GM12878 (cell line): ENCODE measurements around the gene COL6A3. TPM values are rescaled to one million over a fixed set of nuclear protein-coding genes. Genes with fewer than 3 reads are reported as not detected.

Experiments used
- ATAC-seq: fragments of 200-7000 bp; cut with Tn5 transposase; 3 replicates; pipeline ENCODE4 v1.9.1; 2020; ENCODE audit warnings: mild to moderate bottlenecking, moderate library complexity
- BruUV-seq: library from RNA; stranded (reverse); fragments of 400-500 nt; replicated peaks from 2 replicates; lab custom pipeline; 2021; lab: Mats Ljungman, UMichigan
- CTCF ChIA-PET: fragments of 300-600 bp; sonication (Branson Sonifier 250); formaldehyde crosslinking; extraction: SDS; loops from one replicate; lab custom pipeline; 2021; ENCODE audit warnings: inconsistent platforms; lab: Yijun Ruan, JAX
- POLR2A ChIA-PET: fragments of 350-600 bp; formaldehyde crosslinking; extraction: SDS; loops from one replicate; lab custom pipeline; 2021; ENCODE audit warnings: inconsistent platforms; lab: Charles Lee
- RAD21 ChIA-PET: fragments of 300-600 bp; sonication (Branson Sonifier 250); formaldehyde crosslinking; loops from one replicate; lab custom pipeline; 2023; ENCODE audit warnings: antibody characterized with exemption; ENCODE audit not compliant: unreplicated experiment; lab: Charles Lee
- SMC1A ChIA-PET: fragments of 300-600 bp; sonication (Branson Sonifier 250); formaldehyde crosslinking; loops from one replicate; lab custom pipeline; 2023; ENCODE audit not compliant: unreplicated experiment, uncharacterized antibody; lab: Charles Lee
- DNase-seq: peaks from one replicate; pipeline ENCODE4 v3.0.0-alpha.2; 2011; ENCODE audit warnings: low read depth, low spot score
- FAIRE-seq: peaks from 3 replicates; lab custom pipeline; 2011; peaks lifted over from hg19 to GRCh38; lab: Jason Lieb, UNC
- H2AFZ ChIP-seq: 2 replicates; pipeline ENCODE4 v1.6.0; 2011; ENCODE audit warnings: low read depth, low read length, control low read depth; ENCODE audit not compliant: control insufficient read depth
- H3K27ac ChIP-seq: 2 replicates; pipeline ENCODE4 v1.5.1; 2011; ENCODE audit warnings: control low read depth; ENCODE audit not compliant: control insufficient read depth, insufficient read depth
- H3K27me3 ChIP-seq, 2 experiments: replicated peaks in 1 of 2; 2 replicates each; pipeline versions ENCODE4 v1.6.0 to v1.6.1; 2011; ENCODE audit warnings: low read length in 1 of 2; ENCODE audit not compliant: control insufficient read depth in 2 of 2, insufficient read depth in 2 of 2
- H3K36me3 ChIP-seq, 2 experiments: 2 replicates each; pipeline ENCODE4 v1.5.1; 2011; ENCODE audit warnings: low read length in 1 of 2; ENCODE audit not compliant: control insufficient read depth in 2 of 2, insufficient read depth in 2 of 2
- H3K4me1 ChIP-seq: 2 replicates; pipeline ENCODE4 v1.6.1; 2011; ENCODE audit warnings: mild to moderate bottlenecking, low read length, moderate library complexity, mixed read lengths; ENCODE audit not compliant: control insufficient read depth, insufficient read depth
- H3K4me2 ChIP-seq: 2 replicates; pipeline ENCODE4 v1.6.0; 2011; ENCODE audit warnings: control low read depth; ENCODE audit not compliant: control insufficient read depth, insufficient read depth
- H3K4me3 ChIP-seq: fragments of 200-600 bp; sonication (generic); 2 replicates; pipeline ENCODE4 v1.5.1; 2016
- H3K79me2 ChIP-seq: 2 replicates; pipeline ENCODE4 v1.6.0; 2011; ENCODE audit warnings: low read length; ENCODE audit not compliant: control insufficient read depth, insufficient read depth
- H3K9ac ChIP-seq: 2 replicates; pipeline ENCODE4 v1.8.0; 2011; ENCODE audit warnings: low read length, control low read depth, mixed read lengths; ENCODE audit not compliant: control insufficient read depth, insufficient read depth
- H3K9me3 ChIP-seq: replicated peaks from 3 replicates; pipeline ENCODE4 v1.5.1; 2011; ENCODE audit warnings: mild to moderate bottlenecking, low read length; ENCODE audit not compliant: control insufficient read depth, insufficient read depth
- H4K20me1 ChIP-seq: 2 replicates; pipeline ENCODE4 v1.6.0; 2011; ENCODE audit not compliant: control insufficient read depth, insufficient read depth
- BHLHE40 ChIP-seq, 2 experiments: fragments of 450-650 bp in 1 of 2; IDR thresholded peaks; 2 replicates each; pipeline ENCODE4 v1.6.1; 2011 to 2017; ENCODE audit warnings: low read depth in 2 of 2, borderline replicate concordance in 1 of 2, improper control_type of control experiment in 1 of 2, low read length in 1 of 2, mild to moderate bottlenecking in 1 of 2
- MTA2 ChIP-seq: fragments of 450-650 bp; IDR thresholded peaks from 2 replicates; pipeline ENCODE4 v1.6.1; 2016; ENCODE audit warnings: low read depth, mild to moderate bottlenecking, moderate library complexity
- PAX5 ChIP-seq: IDR thresholded peaks from 2 replicates; pipeline ENCODE4 v1.6.1; 2011; ENCODE audit warnings: low read depth, low read length, borderline replicate concordance
- RBBP5 ChIP-seq: fragments of 200-600 bp; sonication (generic); conservative IDR thresholded peaks from 2 replicates; pipeline ENCODE4 v1.6.1; 2016
- WGBS: methylation state at CpG from one replicate; pipeline ENCODE4 v1.1.6; 2016; ENCODE audit warnings: low lambda C conversion rate; ENCODE audit not compliant: insufficient replicate concordance, insufficient coverage; ENCODE audit errors: missing lambda C conversion rate; 5-methylcytosine and 5-hydroxymethylcytosine counted together
- in situ Hi-C: fragments of 300-500 bp; cut with MboI; formaldehyde crosslinking; loops from 9 replicates; pipeline ENCODE4 v1.14.3; 2018; ENCODE audit warnings: mixed read lengths
- intact Hi-C: fragments of 100-400 bp; cut with micrococcal nuclease; formaldehyde crosslinking; loops from one replicate; pipeline ENCODE4 v1.14.2; 2022; ENCODE audit not compliant: unreplicated experiment
- polyA plus RNA-seq, 11 experiments: library from polyadenylated mRNA; depleted of rRNA in 4 of 11; unstranded in 6 of 11; stranded (reverse) in 5 of 11; fragments of >200 nt; fragmentation: Nextera tagmentation in 4 of 11; fragmentation: Illumina TruSeq in 1 of 11; extraction: Ambion mirVana in 4 of 11; extraction: Trizol in 1 of 11; gene quantifications; 1 replicate in 1 of 11; 2 replicates in 10 of 11; pipeline versions ENCODE4 v1.2.1 to v1.2.3, GENCODE V29; 2011 to 2016; ENCODE audit warnings: inconsistent platforms in 2 of 11, missing spikeins in 2 of 11, low read depth in 1 of 11
- total RNA-seq, 4 experiments: library from RNA; depleted of rRNA in 3 of 4; stranded (reverse); fragments of >200 nt in 3 of 4; fragmentation: Illumina TruSeq in 1 of 4; extraction: Trizol in 1 of 4; gene quantifications; 2 replicates each; pipeline versions ENCODE4 v1.2.1 to v1.2.3, GENCODE V29; 2013 to 2021
- TF ChIP-seq, protein P1 (sequence below): IDR thresholded peaks from 2 replicates; pipeline ENCODE4 v1.6.1; 2011; ENCODE audit warnings: mild to moderate bottlenecking, low read depth, low read length, moderate library complexity; ENCODE audit not compliant: insufficient replicate concordance
- TF ChIP-seq, protein P2 (sequence below): fragments of 450-650 bp; IDR thresholded peaks from 2 replicates; pipeline ENCODE4 v1.6.1; 2016; ENCODE audit warnings: mild to moderate bottlenecking
- TF ChIP-seq, protein P3 (sequence below): fragments of 450-650 bp; IDR thresholded peaks from 2 replicates; pipeline ENCODE4 v1.6.1; 2017; ENCODE audit warnings: mild to moderate bottlenecking, moderate library complexity

Gene COL6A3
- total and polyA plus RNA-seq, 10 of the 15 experiments (the other 5 are each of a cell fraction or from before 2014, with no cell fraction given) = 0.01 to 0.51 (median 0.09) TPM; not detected in 4

DNA sequence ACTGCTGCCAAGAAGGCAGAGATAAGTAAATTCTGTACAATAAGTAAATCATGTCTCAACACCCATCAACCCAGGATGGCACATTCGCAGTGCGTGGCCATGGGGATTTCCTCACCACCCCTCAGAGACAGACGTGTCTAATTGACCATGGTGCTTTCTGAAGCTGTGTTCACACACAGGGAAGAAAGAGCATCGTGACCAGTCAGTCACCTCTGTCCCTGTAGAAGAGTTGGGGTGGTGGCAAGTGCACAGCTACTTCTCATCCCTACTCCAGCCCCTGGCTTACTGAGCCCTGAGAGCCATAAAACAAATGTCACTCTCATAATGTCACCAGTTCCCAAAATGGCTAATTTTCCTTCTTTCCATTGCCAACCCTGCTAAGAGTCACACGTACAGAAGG lies 41.8 kb upstream of the COL6A3 start:
- CTCF ChIA-PET = interaction anchor here (1.5 kb wide), 1 partner anchor 34 kb away, joined by 3 read pairs; no protein-coding TSS in a partner anchor

More for the DNA sequence above, 41.8 kb upstream of the COL6A3 start:
- DNase-seq (peak; percentile 30), FAIRE-seq (no peak), ATAC-seq (peak; percentile 66)
- H3K79me2 ChIP-seq = no peaks in the 10 kb centered on the region
- H3K4me2 ChIP-seq = no peak overlapping the region
- H3K4me3 ChIP-seq = no peak overlapping the region
- TF ChIP-seq RBBP5 (no peak), MTA2 (peak; percentile 12; the same call in 1 of the 2 replicates), PAX5 (peak; percentile 33; the same call in 1 of the 2 replicates), BHLHE40 (IDR thresholded peaks at IDR 0.05; ENCODE audit: borderline replicate concordance in 1 of 2, low read depth in 2 of 2, low read length in 1 of 2) (peak in 1 of 2 experiments; percentile 17; a peak in 1 of 4 replicates)
- TF ChIP-seq, protein P1, sequence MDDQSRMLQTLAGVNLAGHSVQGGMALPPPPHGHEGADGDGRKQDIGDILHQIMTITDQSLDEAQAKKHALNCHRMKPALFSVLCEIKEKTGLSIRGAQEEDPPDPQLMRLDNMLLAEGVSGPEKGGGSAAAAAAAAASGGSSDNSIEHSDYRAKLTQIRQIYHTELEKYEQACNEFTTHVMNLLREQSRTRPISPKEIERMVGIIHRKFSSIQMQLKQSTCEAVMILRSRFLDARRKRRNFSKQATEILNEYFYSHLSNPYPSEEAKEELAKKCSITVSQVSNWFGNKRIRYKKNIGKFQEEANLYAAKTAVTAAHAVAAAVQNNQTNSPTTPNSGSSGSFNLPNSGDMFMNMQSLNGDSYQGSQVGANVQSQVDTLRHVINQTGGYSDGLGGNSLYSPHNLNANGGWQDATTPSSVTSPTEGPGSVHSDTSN = peak; percentile 58
- TF ChIP-seq, protein P2, sequence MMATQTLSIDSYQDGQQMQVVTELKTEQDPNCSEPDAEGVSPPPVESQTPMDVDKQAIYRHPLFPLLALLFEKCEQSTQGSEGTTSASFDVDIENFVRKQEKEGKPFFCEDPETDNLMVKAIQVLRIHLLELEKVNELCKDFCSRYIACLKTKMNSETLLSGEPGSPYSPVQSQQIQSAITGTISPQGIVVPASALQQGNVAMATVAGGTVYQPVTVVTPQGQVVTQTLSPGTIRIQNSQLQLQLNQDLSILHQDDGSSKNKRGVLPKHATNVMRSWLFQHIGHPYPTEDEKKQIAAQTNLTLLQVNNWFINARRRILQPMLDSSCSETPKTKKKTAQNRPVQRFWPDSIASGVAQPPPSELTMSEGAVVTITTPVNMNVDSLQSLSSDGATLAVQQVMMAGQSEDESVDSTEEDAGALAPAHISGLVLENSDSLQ = peak; percentile 86
- TF ChIP-seq, protein P3, sequence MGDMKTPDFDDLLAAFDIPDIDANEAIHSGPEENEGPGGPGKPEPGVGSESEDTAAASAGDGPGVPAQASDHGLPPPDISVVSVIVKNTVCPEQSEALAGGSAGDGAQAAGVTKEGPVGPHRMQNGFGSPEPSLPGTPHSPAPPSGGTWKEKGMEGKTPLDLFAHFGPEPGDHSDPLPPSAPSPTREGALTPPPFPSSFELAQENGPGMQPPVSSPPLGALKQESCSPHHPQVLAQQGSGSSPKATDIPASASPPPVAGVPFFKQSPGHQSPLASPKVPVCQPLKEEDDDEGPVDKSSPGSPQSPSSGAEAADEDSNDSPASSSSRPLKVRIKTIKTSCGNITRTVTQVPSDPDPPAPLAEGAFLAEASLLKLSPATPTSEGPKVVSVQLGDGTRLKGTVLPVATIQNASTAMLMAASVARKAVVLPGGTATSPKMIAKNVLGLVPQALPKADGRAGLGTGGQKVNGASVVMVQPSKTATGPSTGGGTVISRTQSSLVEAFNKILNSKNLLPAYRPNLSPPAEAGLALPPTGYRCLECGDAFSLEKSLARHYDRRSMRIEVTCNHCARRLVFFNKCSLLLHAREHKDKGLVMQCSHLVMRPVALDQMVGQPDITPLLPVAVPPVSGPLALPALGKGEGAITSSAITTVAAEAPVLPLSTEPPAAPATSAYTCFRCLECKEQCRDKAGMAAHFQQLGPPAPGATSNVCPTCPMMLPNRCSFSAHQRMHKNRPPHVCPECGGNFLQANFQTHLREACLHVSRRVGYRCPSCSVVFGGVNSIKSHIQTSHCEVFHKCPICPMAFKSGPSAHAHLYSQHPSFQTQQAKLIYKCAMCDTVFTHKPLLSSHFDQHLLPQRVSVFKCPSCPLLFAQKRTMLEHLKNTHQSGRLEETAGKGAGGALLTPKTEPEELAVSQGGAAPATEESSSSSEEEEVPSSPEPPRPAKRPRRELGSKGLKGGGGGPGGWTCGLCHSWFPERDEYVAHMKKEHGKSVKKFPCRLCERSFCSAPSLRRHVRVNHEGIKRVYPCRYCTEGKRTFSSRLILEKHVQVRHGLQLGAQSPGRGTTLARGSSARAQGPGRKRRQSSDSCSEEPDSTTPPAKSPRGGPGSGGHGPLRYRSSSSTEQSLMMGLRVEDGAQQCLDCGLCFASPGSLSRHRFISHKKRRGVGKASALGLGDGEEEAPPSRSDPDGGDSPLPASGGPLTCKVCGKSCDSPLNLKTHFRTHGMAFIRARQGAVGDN = no peak
- intact Hi-C loops (no loop called here), in situ Hi-C loops (no loop called here)
- H3K27ac ChIP-seq = no peak overlapping the region
- H3K27me3 ChIP-seq = no peaks in the 10 kb centered on the region
- no peaks in the 10 kb centered on the region; the same call in 1 of the 3 replicates for H3K9me3 ChIP-seq
- no peak overlapping the region for H2AFZ ChIP-seq
- H3K9ac ChIP-seq = no peak overlapping the region
- WGBS = 11% methylated on average over 5 of the region's 5 CpGs
- no peaks in the 10 kb centered on the region for H3K4me1 ChIP-seq
- ChIA-PET SMC1A (no interaction called here), RAD21 (interaction anchor here (1.8 kb wide), 1 partner anchor 15 kb away, joined by 4 read pairs; no protein-coding TSS in a partner anchor), POLR2A (no interaction called here)
- H3K36me3 ChIP-seq = no peaks in the 10 kb centered on the region
- no TSS peak for BruUV-seq
- no peaks in the 10 kb centered on the region for H4K20me1 ChIP-seq
